Panc1 (cell line): ENCODE results near the gene DACH2. TPM values are rescaled to one million over a fixed set of nuclear protein-coding genes. Genes with fewer than 3 reads are reported as not detected.
A peak's percentile ranks its signal among the peaks of the same experiment; 100 is the strongest.

ENCODE experiments used
- ATAC-seq: fragments of 200-7000 bp; cut with Tn5 transposase; 2 replicates; pipeline ENCODE4 v1.9.1; 2020; ENCODE audit warnings: mild to moderate bottlenecking, moderate library complexity
- BruUV-seq: library from RNA; stranded (reverse); fragments of 400-500 nt; replicated peaks from 2 replicates; lab custom pipeline; 2021; lab: Mats Ljungman, UMichigan
- CTCF ChIA-PET: fragments of 300-600 bp; sonication (Branson Sonifier 250); formaldehyde crosslinking; loops from one replicate; lab custom pipeline; 2022; ENCODE audit warnings: antibody characterized with exemption; lab: Charles Lee
- POLR2A ChIA-PET: fragments of 300-600 bp; sonication (Branson Sonifier 250); formaldehyde crosslinking; loops from one replicate; lab custom pipeline; 2022; ENCODE audit warnings: antibody characterized with exemption; lab: Charles Lee
- DNase-seq: peaks from one replicate; pipeline ENCODE4 v3.0.0-alpha.2; 2010; ENCODE audit warnings: low read depth, low spot score
- H3K27ac ChIP-seq: 2 replicates; pipeline ENCODE4 v1.5.1; 2011; ENCODE audit warnings: mild to moderate bottlenecking, low read length, inconsistent platforms
- H3K27me3 ChIP-seq: fragments of 200-500 bp; sonication (Bioruptor generic); 2 replicates; pipeline ENCODE4 v1.6.0; 2014; ENCODE audit warnings: low read length, inconsistent platforms; ENCODE audit not compliant: control insufficient read depth, insufficient read depth
- H3K36me3 ChIP-seq: fragments of 200-500 bp; sonication (Bioruptor generic); 2 replicates; pipeline ENCODE4 v1.5.1; 2014; ENCODE audit warnings: inconsistent platforms, mild to moderate bottlenecking, low read length, moderate library complexity; ENCODE audit not compliant: control insufficient read depth, insufficient read depth
- H3K4me1 ChIP-seq: 2 replicates; pipeline ENCODE4 v1.5.1; 2011; ENCODE audit warnings: inconsistent platforms, mild to moderate bottlenecking, low read length, moderate library complexity; ENCODE audit not compliant: control insufficient read depth, insufficient read depth
- H3K4me3 ChIP-seq, 2 experiments: 2 replicates each; pipeline ENCODE4 v1.5.1; 2011 to 2012; ENCODE audit warnings: low read depth in 2 of 2, low read length in 2 of 2, mild to moderate bottlenecking in 2 of 2, inconsistent platforms in 1 of 2, moderate library complexity in 1 of 2
- H3K9me3 ChIP-seq: fragments of 200-500 bp; sonication (Bioruptor generic); 2 replicates; pipeline ENCODE4 v1.5.1; 2014; ENCODE audit warnings: low read depth, mild to moderate bottlenecking, inconsistent platforms, low read length, moderate library complexity; ENCODE audit not compliant: control insufficient read depth, insufficient read depth
- POLR2AphosphoS5 ChIP-seq: IDR thresholded peaks from 2 replicates; pipeline ENCODE4 v1.6.1; 2012; ENCODE audit warnings: mild to moderate bottlenecking, low read depth, low read length, moderate library complexity
- SIN3A ChIP-seq: IDR thresholded peaks from 2 replicates; pipeline ENCODE4 v1.6.1; 2012; ENCODE audit warnings: low read depth, mild to moderate bottlenecking, low read length, moderate library complexity, borderline replicate concordance; ENCODE audit not compliant: insufficient read depth
- TCF7L2 ChIP-seq: IDR thresholded peaks from 2 replicates; pipeline ENCODE4 v1.6.1; 2011; ENCODE audit warnings: mild to moderate bottlenecking, low read depth, low read length, inconsistent platforms
- in situ Hi-C: cut with HindIII; loops from 2 replicates; pipeline ENCODE4 v1.10.0; 2016; ENCODE audit warnings: low sequenced_read_pairs, low pct_unique_long_range_greater_than_20kb
- intact Hi-C: fragments of 100-400 bp; cut with micrococcal nuclease; formaldehyde crosslinking; loops from one replicate; pipeline ENCODE4 v1.10.0; 2022; ENCODE audit not compliant: unreplicated experiment
- total RNA-seq: library from RNA; stranded (reverse); gene quantifications from one replicate; pipeline ENCODE4 v1.2.1, GENCODE V29; 2021; ENCODE audit not compliant: unreplicated experiment
- TF ChIP-seq, protein P1 (sequence below): fragments of 450-650 bp; IDR thresholded peaks from 2 replicates; pipeline ENCODE4 v1.5.1; 2017; ENCODE audit warnings: mild to moderate bottlenecking
- TF ChIP-seq, protein P2 (sequence below), 2 experiments: IDR thresholded peaks; 2 replicates each; pipeline ENCODE4 v1.6.1; 2011 to 2012; ENCODE audit warnings: low read depth in 2 of 2, control low read depth in 1 of 2, low read length in 1 of 2, mild to moderate bottlenecking in 1 of 2, moderate library complexity in 1 of 2; ENCODE audit not compliant: insufficient read depth in 1 of 2

The DACH2 gene
- total RNA-seq, 1 experiment from 2014 or later, result 0.18 TPM

DNA sequence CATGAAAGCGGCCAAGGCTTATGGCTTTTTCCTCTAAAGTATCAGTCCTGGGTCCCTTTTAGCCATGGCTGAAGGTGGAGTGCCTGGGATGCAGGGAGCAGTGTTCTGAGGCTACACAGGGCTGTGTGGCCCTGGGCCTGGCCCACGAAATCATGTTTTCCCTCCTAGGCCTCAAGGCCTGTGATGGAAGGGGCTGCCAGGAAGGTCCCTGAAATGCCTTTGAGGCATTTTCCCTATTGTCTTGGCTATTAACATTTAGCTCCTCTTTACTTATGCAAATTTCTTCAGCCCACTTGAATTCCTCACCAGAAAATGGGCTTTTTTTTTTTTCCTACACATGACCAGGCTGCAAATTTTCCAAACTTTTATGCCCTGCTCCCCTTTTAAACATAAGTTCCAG, 657.0 kb downstream of the DACH2 start:
- no TSS peak for BruUV-seq
- POLR2A ChIA-PET, result no interaction called here
- no peak for TF ChIP-seq TCF7L2
- TF ChIP-seq, protein P1, sequence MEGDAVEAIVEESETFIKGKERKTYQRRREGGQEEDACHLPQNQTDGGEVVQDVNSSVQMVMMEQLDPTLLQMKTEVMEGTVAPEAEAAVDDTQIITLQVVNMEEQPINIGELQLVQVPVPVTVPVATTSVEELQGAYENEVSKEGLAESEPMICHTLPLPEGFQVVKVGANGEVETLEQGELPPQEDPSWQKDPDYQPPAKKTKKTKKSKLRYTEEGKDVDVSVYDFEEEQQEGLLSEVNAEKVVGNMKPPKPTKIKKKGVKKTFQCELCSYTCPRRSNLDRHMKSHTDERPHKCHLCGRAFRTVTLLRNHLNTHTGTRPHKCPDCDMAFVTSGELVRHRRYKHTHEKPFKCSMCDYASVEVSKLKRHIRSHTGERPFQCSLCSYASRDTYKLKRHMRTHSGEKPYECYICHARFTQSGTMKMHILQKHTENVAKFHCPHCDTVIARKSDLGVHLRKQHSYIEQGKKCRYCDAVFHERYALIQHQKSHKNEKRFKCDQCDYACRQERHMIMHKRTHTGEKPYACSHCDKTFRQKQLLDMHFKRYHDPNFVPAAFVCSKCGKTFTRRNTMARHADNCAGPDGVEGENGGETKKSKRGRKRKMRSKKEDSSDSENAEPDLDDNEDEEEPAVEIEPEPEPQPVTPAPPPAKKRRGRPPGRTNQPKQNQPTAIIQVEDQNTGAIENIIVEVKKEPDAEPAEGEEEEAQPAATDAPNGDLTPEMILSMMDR, result no peak
- TF ChIP-seq SIN3A, result no peak
- no peak for TF ChIP-seq POLR2AphosphoS5
- TF ChIP-seq, protein P2, sequence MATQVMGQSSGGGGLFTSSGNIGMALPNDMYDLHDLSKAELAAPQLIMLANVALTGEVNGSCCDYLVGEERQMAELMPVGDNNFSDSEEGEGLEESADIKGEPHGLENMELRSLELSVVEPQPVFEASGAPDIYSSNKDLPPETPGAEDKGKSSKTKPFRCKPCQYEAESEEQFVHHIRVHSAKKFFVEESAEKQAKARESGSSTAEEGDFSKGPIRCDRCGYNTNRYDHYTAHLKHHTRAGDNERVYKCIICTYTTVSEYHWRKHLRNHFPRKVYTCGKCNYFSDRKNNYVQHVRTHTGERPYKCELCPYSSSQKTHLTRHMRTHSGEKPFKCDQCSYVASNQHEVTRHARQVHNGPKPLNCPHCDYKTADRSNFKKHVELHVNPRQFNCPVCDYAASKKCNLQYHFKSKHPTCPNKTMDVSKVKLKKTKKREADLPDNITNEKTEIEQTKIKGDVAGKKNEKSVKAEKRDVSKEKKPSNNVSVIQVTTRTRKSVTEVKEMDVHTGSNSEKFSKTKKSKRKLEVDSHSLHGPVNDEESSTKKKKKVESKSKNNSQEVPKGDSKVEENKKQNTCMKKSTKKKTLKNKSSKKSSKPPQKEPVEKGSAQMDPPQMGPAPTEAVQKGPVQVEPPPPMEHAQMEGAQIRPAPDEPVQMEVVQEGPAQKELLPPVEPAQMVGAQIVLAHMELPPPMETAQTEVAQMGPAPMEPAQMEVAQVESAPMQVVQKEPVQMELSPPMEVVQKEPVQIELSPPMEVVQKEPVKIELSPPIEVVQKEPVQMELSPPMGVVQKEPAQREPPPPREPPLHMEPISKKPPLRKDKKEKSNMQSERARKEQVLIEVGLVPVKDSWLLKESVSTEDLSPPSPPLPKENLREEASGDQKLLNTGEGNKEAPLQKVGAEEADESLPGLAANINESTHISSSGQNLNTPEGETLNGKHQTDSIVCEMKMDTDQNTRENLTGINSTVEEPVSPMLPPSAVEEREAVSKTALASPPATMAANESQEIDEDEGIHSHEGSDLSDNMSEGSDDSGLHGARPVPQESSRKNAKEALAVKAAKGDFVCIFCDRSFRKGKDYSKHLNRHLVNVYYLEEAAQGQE (IDR thresholded peaks at IDR 0.05; ENCODE audit: insufficient read depth in 1 of 2, low read depth in 2 of 2, low read length in 1 of 2), result no peak

DNA sequence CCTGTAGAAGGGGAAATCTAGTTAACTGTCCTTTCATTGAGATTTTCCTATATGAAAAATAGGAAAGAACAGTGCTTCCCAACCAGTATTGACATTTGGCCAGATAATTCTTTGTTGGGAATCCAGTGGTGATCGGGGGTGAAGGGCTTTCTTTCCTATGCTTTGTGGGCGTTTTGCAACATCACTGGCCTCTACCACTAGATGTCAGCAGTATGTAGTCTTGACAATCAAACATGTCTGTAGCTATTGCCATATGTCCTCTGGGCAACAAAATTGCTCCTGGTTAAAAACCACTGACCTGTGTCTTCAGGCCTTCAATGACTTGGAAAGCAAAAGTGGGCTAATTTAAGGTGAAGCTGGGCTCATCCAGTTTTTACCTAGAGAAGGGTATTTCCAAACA, 658.5 kb downstream of the DACH2 start:
- no peak for TF ChIP-seq TCF7L2
- TF ChIP-seq, protein P1, result peak; percentile 43
- TF ChIP-seq SIN3A, result no peak
- no peak for TF ChIP-seq POLR2AphosphoS5
- TF ChIP-seq, protein P2 (IDR thresholded peaks at IDR 0.05; ENCODE audit: insufficient read depth in 1 of 2, low read depth in 2 of 2, low read length in 1 of 2), result no peak
- intact Hi-C loops (loop anchor here (10.0 kb wide), 1 partner anchor 488 kb away; no protein-coding TSS in a partner anchor), in situ Hi-C loops (no loop called here)
- ChIA-PET CTCF (no interaction called here), POLR2A (no interaction called here)
- no peaks in the 10 kb centered on the region for H3K36me3 ChIP-seq
- DNase-seq (peak; percentile 15), ATAC-seq (no peak)
- H3K27ac ChIP-seq, result no peak overlapping the region
- H3K27me3 ChIP-seq, result no peaks in the 10 kb centered on the region
- H3K9me3 ChIP-seq, result no peaks in the 10 kb centered on the region
- no TSS peak for BruUV-seq
- no peaks in the 10 kb centered on the region for H3K4me1 ChIP-seq
- no peak overlapping the region for H3K4me3 ChIP-seq

More for the DNA sequence above, 657.0 kb downstream of the DACH2 start:
- CTCF ChIA-PET, result no interaction called here
- intact Hi-C loops (loop anchor here (10.0 kb wide), 1 partner anchor 490 kb away; no protein-coding TSS in a partner anchor), in situ Hi-C loops (no loop called here)
- no peak for DNase-seq
- ATAC-seq, result no peak
- Histone ChIP-seq H3K27me3 (no peaks in the 10 kb centered on the region), H3K4me3 (no peak overlapping the region), H3K27ac (no peak overlapping the region), H3K36me3 (no peaks in the 10 kb centered on the region), H3K9me3 (no peaks in the 10 kb centered on the region), H3K4me1 (no peaks in the 10 kb centered on the region)
